Prostate gland (tissue), 2 donors: Measurements from ENCODE around the gene PSIP1. TPM values are rescaled to one million over a fixed set of nuclear protein-coding genes. Genes with fewer than 3 reads are reported as not detected.
"Not testable (repeated sequence)": the region's sequence is repeated elsewhere in the genome, so short reads cannot be mapped to it uniquely, and the experiment has no call there.

Experiments used
- DNase-seq: peaks from one replicate; pipeline ENCODE4 v3.0.0-alpha.2; 2019; ENCODE audit warnings: low spot score
- H3K27ac ChIP-seq, 2 donors: fragments of 200-600 bp; sonication (generic); 2 replicates each; pipeline ENCODE4 v1.5.1; 2017 to 2019
- H3K27me3 ChIP-seq: fragments of 200-600 bp; sonication (generic); replicated peaks from 2 replicates; pipeline ENCODE4 v1.5.1; 2019; ENCODE audit not compliant: insufficient read depth
- H3K36me3 ChIP-seq, 2 donors: fragments of 200-600 bp; sonication (generic); 1 replicate in 1 of 2; 2 replicates in 1 of 2; pipeline versions ENCODE4 v1.5.1 to v1.8.1; 2017 to 2019
- H3K4me1 ChIP-seq: fragments of 200-600 bp; sonication (generic); replicated peaks from 2 replicates; pipeline ENCODE4 v1.5.1; 2019
- H3K4me3 ChIP-seq, 2 donors: fragments of 200-600 bp; sonication (generic); 2 replicates each; pipeline ENCODE4 v1.5.1; 2017 to 2019
- H3K9me3 ChIP-seq: fragments of 200-600 bp; sonication (generic); 2 replicates; pipeline ENCODE4 v1.5.1; 2017
- POLR2A ChIP-seq: fragments of 450-650 bp; IDR thresholded peaks from one replicate; pipeline ENCODE4 v1.6.1; 2016; ENCODE audit warnings: antibody characterized with exemption, mild to moderate bottlenecking
- POLR2AphosphoS5 ChIP-seq: sonication (generic); formaldehyde crosslinking; IDR thresholded peaks from one replicate; pipeline ENCODE4 v1.6.1; 2017; ENCODE audit warnings: antibody characterized with exemption
- WGBS: methylation state at CpG from one replicate; pipeline ENCODE4 v1.1.5; 2018; 5-methylcytosine and 5-hydroxymethylcytosine counted together
- intact Hi-C: fragments of 100-400 bp; cut with DNase I; formaldehyde crosslinking; loops from one replicate; pipeline ENCODE4 v1.14.2; 2022
- total RNA-seq, 2 donors: library from RNA; depleted of rRNA; stranded (reverse); fragments of >200 nt; gene quantifications; one replicate each; pipeline ENCODE4 v1.1.0, GENCODE V29; 2016
- TF ChIP-seq, protein P1 (sequence below), 4 experiments: fragments of 200-600 bp in 2 of 4; fragments of 450-650 bp in 2 of 4; sonication (generic) in 2 of 4; IDR thresholded peaks; 1 replicate in 3 of 4; 2 replicates in 1 of 4; pipeline ENCODE4 v1.5.1; 2016 to 2019; ENCODE audit warnings: antibody characterized with exemption in 4 of 4, mild to moderate bottlenecking in 2 of 4, moderate library complexity in 2 of 4

The PSIP1 gene
- total RNA-seq, 2 donors from 2014 or later: 65.3 to 69.6 TPM

DNA sequence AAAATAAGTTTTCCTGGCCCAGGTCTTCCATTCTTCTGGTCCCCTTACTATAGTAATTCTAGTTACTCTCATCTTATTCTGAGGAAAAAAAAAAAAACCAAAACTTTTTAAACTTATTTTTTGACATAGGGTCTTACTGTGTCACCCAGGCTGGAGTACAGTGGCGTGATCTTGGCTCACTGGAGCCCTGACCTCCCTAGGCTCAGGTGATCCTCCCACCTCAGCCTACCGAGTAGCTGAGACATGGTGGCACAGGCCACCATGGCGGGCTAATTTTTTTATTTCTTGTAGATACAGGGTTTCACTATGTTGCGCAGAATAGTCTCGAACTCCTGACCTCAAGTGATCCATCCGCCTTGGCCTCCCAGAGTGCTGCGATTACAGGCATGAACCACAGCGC lies 49.7 kb downstream of the PSIP1 start:
- Histone ChIP-seq H3K27ac (no peak overlapping the region), H3K27me3 (no peaks in the 10 kb centered on the region), H3K4me3 (no peak overlapping the region), H3K36me3 (no peaks in the 10 kb centered on the region), H3K9me3 (no peaks in the 10 kb centered on the region), H3K4me1 (no peaks in the 10 kb centered on the region)
- WGBS: 96% methylated on average over 8 of the region's 8 CpGs
- TF ChIP-seq, protein P1, sequence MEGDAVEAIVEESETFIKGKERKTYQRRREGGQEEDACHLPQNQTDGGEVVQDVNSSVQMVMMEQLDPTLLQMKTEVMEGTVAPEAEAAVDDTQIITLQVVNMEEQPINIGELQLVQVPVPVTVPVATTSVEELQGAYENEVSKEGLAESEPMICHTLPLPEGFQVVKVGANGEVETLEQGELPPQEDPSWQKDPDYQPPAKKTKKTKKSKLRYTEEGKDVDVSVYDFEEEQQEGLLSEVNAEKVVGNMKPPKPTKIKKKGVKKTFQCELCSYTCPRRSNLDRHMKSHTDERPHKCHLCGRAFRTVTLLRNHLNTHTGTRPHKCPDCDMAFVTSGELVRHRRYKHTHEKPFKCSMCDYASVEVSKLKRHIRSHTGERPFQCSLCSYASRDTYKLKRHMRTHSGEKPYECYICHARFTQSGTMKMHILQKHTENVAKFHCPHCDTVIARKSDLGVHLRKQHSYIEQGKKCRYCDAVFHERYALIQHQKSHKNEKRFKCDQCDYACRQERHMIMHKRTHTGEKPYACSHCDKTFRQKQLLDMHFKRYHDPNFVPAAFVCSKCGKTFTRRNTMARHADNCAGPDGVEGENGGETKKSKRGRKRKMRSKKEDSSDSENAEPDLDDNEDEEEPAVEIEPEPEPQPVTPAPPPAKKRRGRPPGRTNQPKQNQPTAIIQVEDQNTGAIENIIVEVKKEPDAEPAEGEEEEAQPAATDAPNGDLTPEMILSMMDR (IDR thresholded peaks at IDR 0.05): no peak
- TF ChIP-seq POLR2AphosphoS5 (no peak), POLR2A (no peak)
- no peak for DNase-seq
- intact Hi-C loops: loop anchor here (10.0 kb wide), 1 partner anchor 1086 kb away; no protein-coding TSS in a partner anchor

- no peak for DNase-seq
- no peaks in the 10 kb centered on the region for H3K4me1 ChIP-seq
- H3K36me3 ChIP-seq: no peaks in the 10 kb centered on the region
- H3K9me3 ChIP-seq: no peaks in the 10 kb centered on the region
- TF ChIP-seq POLR2AphosphoS5 (no peak), POLR2A (no peak)
- TF ChIP-seq, protein P1 (IDR thresholded peaks at IDR 0.05): no peak
- no peak overlapping the region for H3K4me3 ChIP-seq
- intact Hi-C loops: no loop called here
- 94% methylated on average over 5 of the region's 5 CpGs for WGBS
- H3K27me3 ChIP-seq: no peaks in the 10 kb centered on the region
- H3K27ac ChIP-seq: no peak overlapping the region
These were observed 56.8 kb downstream of the PSIP1 start for GRCh38 chr9:15453956-15454355.

DNA sequence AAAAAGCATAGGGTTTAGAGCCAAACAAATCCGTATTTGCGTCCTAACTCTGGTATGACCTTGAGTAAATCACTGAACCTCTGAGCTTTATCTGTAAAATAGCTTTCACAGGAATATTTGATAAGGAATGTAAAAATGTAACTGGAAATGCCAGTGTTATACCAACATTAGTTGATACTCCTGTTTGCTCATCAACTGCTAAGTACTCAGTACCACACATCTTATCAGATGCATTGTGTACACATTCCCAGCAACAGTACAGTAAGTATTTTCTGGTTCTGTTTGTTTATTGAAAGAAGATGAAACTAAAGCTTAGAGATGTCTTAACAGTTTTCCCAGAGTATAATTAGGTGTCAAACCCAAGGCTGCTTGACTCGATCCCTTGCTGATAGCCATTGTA lies 66.6 kb downstream of the PSIP1 start:
- H3K27me3 ChIP-seq: no peaks in the 10 kb centered on the region
- WGBS: 81% methylated on average over 3 of the region's 3 CpGs
- H3K36me3 ChIP-seq: peaks cover 6 to 8% of the 10 kb centered on the region in 2 donors
- no peak for DNase-seq
- intact Hi-C loops: no loop called here
- no peak overlapping the region for H3K4me3 ChIP-seq
- H3K27ac ChIP-seq: no peak overlapping the region
- no peaks in the 10 kb centered on the region for H3K4me1 ChIP-seq
- no peaks in the 10 kb centered on the region for H3K9me3 ChIP-seq
- TF ChIP-seq, protein P1 (IDR thresholded peaks at IDR 0.05): no peak
- TF ChIP-seq POLR2A (no peak), POLR2AphosphoS5 (no peak)

GRCh38 chr9:15442264-15442663 lies 68.5 kb downstream of the PSIP1 start:
- H3K9me3 ChIP-seq, intact Hi-C loops, H3K36me3 ChIP-seq, H3K4me3 ChIP-seq, H3K27ac ChIP-seq, DNase-seq, H3K4me1 ChIP-seq, H3K27me3 ChIP-seq: not testable (repeated sequence)
- WGBS: 97% methylated on average over 32 of the region's 33 CpGs

DNA sequence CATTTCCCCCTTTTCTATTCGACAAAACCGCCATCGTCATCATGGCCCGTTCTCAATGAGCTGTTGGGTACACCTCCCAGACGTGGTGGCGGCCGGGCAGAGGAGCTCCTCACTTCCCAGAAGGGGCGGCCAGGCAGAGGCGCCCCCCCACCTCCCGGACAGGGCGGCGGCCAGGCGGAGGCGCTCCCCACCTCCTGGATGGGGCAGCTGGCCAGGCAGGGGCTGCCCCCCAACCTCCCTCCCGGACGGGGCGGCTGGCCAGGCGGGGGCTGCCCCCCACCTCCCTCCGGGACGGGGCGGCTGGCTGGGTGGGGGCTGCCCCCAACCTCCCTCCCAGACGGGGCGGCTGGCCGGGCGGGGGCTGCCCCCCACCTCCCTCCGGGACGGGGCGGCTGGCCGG lies 68.9 kb downstream of the PSIP1 start:
- DNase-seq, H3K4me3 ChIP-seq, H3K36me3 ChIP-seq, H3K27me3 ChIP-seq, H3K27ac ChIP-seq, H3K9me3 ChIP-seq, H3K4me1 ChIP-seq, intact Hi-C loops: not testable (repeated sequence)
- 95% methylated on average over 24 of the region's 29 CpGs for WGBS

GRCh38 chr9:15438891-15439290 lies 71.9 kb downstream of the PSIP1 start:
- TF ChIP-seq POLR2AphosphoS5 (no peak), POLR2A (no peak)
- TF ChIP-seq, protein P1 (IDR thresholded peaks at IDR 0.05): no peak
- H3K4me3 ChIP-seq: no peak overlapping the region
- no peaks in the 10 kb centered on the region for H3K9me3 ChIP-seq
- intact Hi-C loops: no loop called here
- 98% methylated on average over 7 of the region's 7 CpGs for WGBS
- no peaks in the 10 kb centered on the region for H3K4me1 ChIP-seq
- H3K27ac ChIP-seq: no peak overlapping the region
- DNase-seq: no peak
- H3K36me3 ChIP-seq: no peaks in the 10 kb centered on the region
- no peaks in the 10 kb centered on the region for H3K27me3 ChIP-seq
